HK-2 (cell line): ENCODE data around the gene TLCD1.
A peak's percentile ranks its signal among the peaks of the same experiment; 100 is the strongest.

Source experiments
- DNase-seq: peaks from one replicate; pipeline ENCODE4 v3.0.0-alpha.2; 2018; ENCODE audit not compliant: unreplicated experiment

The TLCD1 gene

DNA sequence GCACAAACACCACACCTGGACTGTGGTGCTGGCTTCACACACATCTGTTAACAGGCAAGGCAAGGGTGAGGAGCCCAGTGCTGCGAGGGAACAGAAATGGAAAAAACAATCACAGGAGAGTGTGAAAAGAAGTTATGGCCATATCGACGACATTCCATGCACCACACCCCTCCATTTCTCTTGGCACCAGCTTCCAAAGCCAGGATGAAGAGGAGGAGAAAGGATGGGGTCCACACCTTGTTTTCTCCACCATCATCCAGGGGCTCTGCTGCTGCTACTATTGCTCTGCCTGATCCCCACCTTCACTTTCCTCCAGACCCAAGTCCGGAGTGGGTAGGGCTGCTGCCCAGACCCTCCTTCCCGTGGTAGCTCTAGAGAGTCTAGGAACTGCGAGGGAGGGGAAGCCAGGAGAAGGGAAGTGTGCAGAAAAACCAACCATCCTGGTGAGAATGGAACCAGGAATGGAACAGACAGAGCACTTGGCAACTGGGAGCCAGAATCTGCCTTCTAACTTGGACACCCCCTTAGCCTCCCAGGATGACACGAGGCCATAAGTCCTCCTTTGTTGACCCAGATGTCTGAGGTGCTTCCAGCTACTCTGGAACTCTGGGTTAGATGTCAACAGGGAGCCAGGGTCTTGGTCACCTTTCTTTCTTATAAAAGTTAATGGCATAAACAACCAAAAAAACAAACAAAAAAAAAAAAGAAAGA lies 13.2 kb downstream of the TLCD1 start:
- DNase-seq: no peak

DNA sequence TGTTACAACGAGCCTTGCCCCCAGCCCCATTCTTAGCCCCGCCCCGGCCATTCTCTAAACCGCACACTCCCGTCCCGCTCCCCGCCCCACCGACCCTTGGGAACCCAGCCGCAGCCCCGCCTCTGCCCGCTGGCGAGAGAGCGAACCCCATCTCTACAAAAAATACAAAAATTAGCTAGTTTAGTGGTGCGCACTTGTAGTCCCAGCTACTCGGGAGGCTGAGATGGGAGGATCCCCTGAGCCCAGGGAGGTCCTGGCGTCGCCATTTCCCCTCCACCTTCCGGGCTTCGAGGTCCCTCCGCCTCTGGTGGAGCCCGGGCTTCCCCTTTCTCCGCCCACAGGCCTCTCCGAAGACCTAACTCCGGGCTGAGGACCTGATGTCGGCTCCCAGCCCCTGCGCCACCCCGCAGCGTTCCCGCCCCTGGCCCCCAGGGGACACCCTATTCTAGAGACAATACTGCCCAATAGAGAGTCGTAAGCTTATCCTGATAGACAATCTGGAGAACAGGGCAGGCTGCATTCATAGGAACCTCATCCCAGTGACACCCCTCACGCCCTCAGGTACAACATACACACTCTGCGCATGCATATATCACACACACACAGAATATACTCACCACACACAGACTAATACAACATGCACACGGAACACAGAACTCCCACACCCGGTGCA lies 13.9 kb downstream of the TLCD1 start:
- no peak for DNase-seq

DNA sequence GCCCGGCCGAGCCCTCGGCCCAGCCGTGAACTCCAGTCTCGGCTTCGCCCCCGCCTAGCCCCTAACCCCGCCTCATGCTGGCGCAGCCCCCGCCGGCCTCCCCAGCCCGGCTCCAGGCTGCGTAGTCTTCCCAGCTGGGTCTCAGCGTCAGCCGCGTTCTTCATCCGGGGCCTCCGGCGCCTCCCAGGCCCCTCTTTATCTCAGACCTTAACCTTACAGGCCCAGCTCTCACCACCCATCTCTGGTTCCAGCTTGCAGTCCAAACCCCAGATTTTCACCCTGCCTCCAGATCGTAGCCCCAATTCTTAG lies 14.4 kb downstream of the TLCD1 start, which contains the start of gene PROCA1:
TSS of gene PROCA1 (minus strand) at position 166 of the 309 bp plus-strand sequence. CDS start 228 bp downstream, outside the sequence.
- no peak for DNase-seq

DNA sequence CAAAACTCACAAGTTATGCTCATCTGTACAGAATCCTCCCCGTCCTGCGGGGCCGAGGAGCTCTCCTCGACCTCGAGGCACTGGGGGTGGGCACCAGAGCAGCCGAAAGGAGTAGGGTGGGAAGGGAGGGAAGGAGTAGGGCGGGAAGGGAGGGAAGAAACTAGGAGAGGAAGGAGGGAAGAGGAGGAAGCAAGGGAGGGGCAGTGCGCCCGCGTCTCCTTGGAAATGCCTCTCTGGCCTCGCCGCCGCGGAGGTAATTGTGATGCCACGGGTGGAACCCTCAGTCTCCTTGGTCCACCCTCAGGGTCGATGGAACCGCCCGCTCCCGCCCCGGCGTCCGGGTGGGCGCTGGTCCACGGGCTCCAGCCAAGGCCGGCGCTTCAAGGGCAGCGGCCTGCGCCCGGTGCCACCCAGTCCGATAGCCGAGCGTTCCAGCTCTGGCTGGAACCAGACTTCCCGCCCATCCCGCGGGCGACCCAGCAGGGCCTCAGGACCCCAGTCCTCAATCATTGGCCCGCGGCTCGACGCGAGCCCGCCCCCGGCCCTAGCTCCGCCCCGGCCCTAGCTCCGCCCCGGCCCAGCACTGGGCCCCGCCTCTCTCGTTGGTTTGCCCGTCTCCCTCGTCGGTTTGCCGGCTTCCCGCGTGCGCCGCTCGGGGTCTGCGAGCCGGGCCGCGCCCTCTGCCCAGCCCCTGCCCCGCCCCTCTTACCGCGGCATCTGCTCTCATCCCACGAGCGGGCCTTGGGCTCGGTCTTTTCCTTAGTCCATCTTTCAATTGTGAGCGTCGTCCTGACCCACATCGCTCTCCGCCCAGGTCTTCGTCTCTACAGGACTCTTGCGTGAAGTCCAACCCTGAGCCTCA lies 14.9 kb downstream of the TLCD1 start:
- DNase-seq: peak; percentile 93

DNA sequence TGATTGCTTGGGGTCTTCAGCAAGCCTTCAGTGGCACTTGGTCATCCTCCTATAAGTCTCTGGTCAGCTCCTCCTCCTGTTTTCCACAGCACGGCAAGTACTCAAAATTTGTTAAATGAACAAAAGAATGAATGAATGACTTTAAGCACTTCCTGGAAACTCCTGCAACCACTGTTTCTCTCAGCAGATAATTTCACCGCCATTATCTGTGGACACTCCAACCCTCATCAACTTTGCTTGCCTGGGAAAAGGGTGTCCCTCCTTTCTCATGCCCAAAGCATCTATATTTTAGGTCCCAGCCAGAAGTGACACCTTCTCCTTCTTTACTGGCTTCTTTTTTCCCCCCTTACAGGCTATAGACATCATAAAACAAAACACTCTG lies 18.7 kb downstream of the TLCD1 start:
- DNase-seq: no peak

DNA sequence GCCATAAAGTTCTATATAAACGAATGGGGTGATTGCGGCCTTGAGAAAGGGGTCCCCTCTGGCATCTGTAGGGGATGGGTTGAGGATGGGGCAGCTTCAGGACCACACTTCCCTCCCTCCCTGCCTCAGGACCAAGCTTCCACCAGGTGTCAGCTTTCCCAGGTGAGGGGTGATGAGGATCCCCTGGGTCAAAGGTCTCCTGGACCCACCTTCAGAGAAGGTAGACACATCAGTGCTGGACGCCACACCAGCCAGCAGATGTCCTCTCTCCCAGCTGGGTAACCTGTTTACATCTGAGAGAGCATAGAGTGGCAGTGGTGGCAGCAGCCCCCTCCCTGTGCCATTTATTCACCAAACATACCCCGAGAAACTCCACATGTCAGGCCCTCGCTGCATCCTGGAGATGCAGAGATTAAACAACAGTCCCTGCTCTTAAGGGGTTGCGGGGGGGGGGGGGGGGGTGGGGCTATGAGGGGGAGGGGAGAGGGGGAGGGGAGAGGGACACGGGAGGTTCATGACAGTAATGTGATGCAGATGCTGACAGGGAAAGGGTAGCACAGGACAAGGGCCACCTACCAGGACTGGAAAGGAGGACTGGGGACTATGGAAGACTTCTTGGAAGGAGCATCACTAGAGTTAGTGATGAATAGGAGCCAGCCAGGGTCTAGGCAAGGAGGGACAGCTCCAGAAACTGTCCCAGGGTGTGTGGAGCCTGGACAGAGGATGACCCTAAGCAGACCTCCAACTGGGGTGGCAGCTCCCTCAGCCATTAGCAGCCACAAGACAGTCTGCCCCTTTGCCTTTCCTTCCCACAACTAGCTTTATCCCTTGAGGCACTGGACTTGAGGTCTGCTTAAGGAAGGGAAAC lies 19.3 kb downstream of the TLCD1 start:
- no peak for DNase-seq

DNA sequence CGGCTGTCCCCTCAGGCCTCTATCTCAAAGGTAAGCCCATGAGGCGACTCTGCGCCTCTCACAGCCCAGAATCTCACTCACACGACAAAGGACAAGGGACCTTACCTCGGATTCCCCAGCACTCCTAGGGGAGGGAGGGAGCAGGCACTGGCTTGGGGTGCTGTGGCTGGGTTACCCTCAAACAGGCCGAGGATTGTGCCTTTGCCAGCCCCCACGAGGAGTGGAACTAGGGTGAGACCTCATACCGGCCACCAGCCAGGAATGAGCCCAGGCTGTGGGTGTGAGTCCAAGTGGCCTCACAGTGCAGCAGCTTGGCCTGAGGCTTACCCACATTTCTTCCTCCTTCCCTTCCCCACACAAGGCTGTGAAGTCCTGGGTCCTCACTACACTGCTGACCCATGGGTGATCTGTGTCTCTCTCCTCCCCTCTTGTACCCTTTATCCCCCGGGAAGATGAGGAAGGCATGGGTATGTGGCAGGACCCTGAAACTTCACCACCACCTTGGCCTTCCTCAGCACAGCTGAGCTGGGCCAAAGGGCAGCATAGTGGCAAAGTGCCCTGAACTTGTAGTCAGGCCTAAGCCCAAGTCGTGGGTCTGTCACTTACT lies 20.2 kb downstream of the TLCD1 start:
- DNase-seq: no peak

DNA sequence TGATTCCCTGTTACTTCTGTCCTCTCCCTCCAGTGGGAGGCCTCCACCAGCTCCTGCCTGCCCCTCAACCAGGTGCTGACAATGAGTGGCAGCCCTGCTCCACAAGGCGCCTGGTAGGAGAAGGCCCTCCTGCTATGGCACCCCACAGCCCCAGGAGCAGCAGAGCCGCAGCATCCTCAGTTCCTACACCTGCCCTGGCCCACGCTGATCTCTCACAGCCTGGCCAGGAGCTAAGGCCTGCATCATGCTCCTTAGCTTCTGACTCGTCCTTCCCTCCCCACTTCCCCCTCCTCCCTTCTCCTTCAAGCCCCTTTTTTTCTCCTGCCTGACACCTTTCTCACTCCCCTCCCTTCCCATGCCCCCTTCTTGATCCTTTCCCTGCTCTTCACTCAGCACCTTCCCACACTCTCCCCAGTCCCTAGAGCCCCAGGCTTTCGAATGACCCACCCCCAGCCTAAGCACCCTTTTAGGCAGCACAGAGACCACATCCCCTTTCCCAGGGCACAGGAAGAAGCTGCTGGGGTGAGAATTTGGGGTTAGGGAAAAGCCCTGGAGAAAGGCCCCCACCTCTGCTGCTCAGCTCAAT lies 20.9 kb downstream of the TLCD1 start:
- DNase-seq: no peak

DNA sequence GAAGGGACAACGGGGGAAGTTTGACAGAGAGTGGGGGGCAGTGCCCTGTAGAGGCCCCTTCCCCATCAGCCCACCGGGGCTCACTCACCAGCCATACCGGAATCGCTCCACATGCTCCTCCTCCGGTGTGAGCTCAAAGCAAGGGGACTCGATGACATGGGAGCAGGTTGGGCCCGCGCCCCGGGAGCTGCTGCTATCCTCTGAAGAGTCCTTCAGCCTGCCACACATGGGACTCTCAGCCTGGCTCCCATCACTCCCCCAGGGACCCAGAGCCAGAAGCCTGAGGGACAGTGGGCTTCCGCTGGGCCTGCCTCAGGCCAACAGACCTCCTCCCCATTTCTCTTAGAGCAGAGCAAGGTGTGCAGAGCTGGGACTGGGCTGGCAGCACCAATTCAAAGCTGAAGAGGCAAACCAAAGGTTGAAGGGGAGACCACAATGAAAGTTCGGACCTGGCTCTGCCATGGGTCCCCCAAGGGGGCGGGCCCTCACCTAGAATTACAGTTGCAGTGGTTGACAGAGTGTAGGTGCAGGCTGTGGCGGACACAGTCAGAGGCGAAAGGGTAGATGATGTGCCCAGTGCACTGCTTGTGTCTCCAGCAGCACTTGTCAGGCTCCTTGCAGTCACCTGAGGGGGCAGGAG lies 21.7 kb downstream of the TLCD1 start:
- no peak for DNase-seq

DNA sequence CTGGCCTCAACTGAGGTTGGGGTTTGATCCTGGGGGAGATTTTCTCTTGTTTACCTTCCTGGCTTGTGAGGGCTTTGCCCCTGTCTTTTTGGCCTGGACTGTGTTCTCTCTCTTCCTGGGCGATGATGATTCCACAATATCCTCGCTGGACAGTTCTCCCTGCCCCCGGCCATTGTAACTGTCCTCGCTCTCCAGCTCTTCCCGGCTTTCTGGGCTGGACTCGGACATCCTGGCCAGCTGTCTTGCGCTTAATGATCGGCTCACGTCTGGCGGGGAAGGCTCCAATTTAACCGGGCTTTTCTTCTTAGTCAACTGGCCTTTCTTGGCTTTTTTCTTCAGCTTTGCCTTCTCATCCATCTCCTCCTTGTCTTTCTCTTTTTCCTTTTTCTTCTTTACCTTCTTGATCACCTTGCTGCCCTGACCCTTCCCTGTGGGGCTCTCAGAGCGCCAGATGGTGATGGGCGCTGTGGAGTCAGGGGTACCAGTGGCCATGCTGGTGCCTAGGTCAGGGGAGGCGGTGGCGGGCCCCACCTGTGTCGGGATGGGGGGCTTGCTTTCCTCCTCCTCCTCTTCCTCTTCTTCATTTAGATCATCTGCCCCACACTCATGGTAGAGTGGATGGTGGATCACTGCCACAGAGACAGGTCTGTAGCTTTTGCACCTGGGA lies 22.3 kb downstream of the TLCD1 start:
- no peak for DNase-seq

DNA sequence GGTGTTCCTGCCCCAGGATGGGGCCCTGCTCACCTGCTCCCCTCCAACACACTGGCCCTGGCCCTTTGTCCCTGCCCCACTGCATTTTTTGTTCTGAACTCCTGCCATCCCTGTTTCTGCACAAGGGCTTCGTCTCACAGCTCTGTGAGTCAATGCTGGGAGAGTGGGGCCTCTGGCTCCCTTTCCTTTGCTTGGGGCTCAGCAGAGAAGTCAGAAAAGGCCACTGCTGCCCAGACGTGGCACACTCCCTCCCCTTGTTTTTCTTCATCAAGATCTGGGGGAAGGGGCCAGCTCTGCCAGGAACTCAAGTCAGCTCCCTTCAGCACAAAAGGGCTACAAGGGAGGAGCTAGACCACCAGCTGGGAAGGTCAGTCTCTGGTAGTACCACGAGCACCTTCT lies 23.3 kb downstream of the TLCD1 start:
- DNase-seq: no peak

DNA sequence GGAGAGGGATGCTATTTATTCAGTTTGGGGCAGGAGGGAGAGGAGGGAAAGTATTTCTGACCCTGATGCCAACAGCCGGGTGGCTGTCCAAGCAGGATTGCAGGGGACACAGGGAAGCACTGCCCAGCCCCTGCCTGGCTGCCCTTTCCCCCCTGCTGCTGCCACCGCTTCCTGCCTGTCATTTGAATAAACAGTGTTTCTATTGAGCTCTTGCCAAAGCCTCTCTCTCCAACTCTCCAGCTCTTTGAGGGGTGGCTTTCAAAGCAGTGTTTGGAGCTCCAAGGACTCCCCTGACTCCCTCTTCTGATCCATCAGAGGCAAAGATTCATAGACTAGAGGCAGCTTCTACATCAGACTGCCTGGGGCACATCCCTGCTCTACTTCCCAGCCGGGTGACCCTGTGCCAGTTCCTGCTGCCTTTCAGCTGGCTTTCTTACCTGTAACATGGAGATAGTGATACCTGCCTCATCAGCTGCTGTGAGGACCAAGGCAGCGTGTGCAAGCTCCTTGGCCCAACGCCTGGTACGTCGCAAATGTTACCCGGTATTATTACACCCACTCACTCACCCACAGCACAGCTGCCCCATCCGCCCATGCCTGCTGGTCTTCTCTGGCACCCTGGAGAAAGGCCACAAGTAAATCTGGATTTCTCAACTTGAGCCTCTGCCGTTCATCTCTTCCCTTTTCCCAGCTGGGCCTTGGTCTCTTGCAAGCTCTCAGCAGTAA lies 23.8 kb downstream of the TLCD1 start:
- no peak for DNase-seq

DNA sequence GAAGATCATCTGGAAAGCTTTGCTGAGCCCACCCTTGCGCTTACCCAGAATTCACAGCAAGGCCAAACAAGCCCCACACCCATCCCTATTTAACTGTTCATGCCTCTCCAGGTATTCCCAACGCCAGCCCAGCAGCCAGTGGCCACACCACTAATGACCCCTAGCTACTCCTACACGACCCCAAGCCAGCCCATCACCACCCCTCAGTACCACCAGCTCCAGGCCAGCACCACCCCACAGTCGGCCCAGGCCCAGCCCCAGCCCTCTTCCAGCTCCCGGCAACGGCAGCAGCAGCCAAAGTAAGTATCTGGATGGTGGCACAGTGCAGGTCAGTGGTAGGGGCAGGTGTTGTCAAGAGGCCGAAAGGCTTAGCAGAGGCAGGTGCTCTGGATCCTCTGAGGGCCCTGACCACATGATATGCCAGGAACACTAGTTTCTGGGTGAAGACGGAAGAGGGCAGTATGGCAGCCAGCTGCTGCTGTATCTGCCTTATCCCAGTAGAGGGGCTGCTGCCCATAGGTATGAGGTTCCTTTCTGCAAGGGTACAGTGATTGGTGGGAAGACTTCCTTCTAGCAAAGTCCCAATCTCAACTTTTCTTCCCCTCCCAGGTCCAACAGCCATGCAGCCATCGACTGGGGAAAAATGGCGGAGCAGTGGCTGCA lies 25.1 kb downstream of the TLCD1 start:
- no peak for DNase-seq

DNA sequence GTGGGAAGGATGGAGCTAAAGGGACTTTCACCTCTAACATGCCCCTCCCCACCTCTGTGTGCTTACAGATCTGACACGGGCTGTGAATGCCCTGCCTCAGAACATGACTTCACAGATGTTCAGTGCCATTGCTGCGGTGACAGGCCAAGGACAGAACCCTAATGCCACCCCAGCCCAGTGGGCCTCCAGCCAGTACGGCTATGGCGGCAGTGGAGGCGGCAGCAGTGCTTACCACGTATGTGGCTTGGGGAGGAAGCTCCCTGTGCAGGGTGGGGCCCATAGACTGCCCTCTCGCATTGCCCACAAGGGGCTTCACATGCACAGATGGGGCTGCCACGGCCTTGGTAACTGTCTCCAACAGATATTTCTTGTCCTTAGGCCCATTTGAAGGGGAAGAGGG lies 25.8 kb downstream of the TLCD1 start:
- no peak for DNase-seq

DNA sequence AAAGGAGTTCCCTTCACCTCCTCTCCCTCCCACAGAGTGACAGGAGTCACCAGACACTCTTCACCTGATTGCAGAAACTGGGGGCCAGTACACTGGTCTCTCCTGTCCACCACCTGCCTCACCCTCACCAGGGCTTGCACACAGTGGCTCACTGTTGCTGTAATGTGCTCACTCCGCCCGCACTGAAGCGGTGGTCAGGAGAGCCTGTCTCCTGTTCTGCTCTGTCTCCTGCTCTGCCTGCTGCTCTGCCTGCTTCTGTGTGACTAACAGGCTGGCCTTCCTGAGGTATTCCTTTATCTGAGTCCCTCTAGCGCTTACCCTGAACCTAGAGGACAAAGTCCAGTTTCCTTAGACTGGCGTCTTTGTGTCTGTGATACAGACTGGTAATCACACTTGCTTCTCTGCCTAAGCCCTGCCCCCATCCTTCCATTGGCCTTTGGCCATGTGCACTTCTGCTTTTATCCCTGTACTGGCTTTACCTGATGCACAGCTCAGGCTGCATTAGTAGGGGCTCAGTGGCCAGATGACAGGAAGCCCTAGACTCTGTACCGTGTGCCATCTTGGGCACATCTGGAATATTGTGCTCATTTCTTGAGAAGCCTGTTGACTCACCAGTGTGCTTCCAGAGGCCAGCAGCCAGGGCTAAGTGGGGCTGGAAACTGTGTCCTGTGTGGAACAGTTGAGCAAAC lies 27.6 kb downstream of the TLCD1 start:
- no peak for DNase-seq

DNA sequence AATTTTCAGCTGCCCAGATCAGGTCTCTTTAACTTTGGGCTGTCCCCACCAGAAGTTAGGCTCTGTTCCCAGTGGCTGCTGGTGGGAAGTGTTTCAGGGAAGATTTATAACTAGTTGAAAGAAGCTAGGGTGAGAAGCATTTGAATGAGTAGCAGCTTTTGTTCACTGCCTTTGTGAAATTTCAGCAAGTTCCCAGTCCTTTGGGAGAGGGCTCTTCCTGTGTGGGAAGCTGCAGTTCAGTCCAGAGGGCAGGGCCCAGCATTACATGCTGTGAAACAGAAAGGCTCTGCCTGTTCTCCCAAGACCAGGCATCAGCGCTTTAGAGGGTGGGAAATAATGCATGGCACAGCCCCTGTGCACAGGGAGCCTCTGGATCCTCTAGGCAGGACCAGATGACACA lies 32.2 kb downstream of the TLCD1 start:
- DNase-seq: no peak

DNA sequence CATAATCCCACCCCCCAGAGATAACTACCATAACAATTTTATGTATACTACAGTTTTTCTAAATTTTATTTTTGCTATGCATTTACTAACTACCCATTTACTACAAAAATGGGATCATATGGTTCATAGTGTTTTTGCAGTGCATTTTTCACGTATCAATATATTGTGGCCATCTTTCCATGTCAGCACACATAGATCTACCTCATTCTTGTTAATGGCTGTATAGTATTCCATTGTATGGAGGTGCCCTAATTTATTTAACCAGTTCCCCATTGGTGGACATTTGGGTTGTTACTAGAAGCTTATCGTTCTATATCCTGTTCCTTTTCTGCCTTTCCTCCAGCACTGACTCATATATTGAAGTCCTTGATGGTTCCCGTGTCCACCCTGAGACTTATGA lies 37.0 kb downstream of the TLCD1 start:
- no peak for DNase-seq

DNA sequence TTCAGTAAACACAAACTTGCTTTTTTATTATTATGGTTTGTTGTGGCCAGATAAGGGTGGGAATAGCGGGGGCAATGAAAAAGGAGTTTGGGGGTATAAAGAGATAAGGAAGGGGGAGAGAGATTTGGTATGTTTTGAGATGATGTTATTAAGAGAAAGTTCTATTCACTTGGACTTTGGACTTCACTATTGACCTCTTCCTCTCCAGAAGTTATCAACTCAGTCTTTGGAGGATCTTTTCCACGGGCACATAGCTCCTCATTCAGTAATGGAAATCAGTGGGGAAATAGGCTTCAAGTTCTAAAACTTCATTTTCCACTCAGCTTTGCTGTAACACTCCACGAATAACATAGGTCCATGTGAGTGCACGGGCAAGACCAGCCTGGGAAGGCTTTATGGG lies 37.6 kb downstream of the TLCD1 start:
- no peak for DNase-seq
